K562 (cell line): ENCODE data around the gene DNASE1L1. TPM values are rescaled to one million over a fixed set of nuclear protein-coding genes. Genes with fewer than 3 reads are reported as not detected.

Experiments used
- ATF7 ChIP-seq: fragments of 450-650 bp; IDR thresholded peaks from 2 replicates; pipeline ENCODE4 v1.7.1; 2014; ENCODE audit warnings: mild to moderate bottlenecking, moderate library complexity
- CBFA2T2 ChIP-seq: fragments of 450-650 bp; conservative IDR thresholded peaks from 2 replicates; pipeline ENCODE4 v1.6.1; 2017; ENCODE audit warnings: mild to moderate bottlenecking
- CBX1 ChIP-seq: sonication (generic); IDR thresholded peaks from 2 replicates; pipeline ENCODE4 v1.6.1; 2016; ENCODE audit warnings: antibody characterized with exemption, low read depth, mild to moderate bottlenecking
- CREB3L1 ChIP-seq: fragments of 450-650 bp; IDR thresholded peaks from 2 replicates; pipeline ENCODE4 v1.6.1; 2014; ENCODE audit warnings: low read depth, mild to moderate bottlenecking, moderate library complexity, borderline replicate concordance
- CXXC5 ChIP-seq: fragments of 250-450 bp; sonication (Bioruptor Pico); IDR thresholded peaks from 2 replicates; pipeline ENCODE4 v1.8.0; 2022; ENCODE audit warnings: inconsistent platforms, mild to moderate bottlenecking, moderate library complexity
- E2F1 ChIP-seq: sonication (generic); formaldehyde crosslinking; IDR thresholded peaks from 2 replicates; pipeline ENCODE4 v1.8.1; 2023; ENCODE audit warnings: mild to moderate bottlenecking, missing genetic modification reagents, moderate library complexity
- FOXP1 ChIP-seq: sonication (generic); formaldehyde crosslinking; IDR thresholded peaks from 2 replicates; pipeline ENCODE4 v1.8.0; 2022; ENCODE audit warnings: mild to moderate bottlenecking, missing genetic modification reagents
- IFI16 ChIP-seq: fragments of 250-450 bp; sonication (Bioruptor Pico); IDR thresholded peaks from 2 replicates; pipeline ENCODE4 v2.1.2; 2022; ENCODE audit warnings: mild to moderate bottlenecking, inconsistent platforms
- LARP7 ChIP-seq: fragments of 450-650 bp; IDR thresholded peaks from 2 replicates; pipeline ENCODE4 v1.6.1; 2016
- NFE2L1 ChIP-seq: fragments of 450-650 bp; IDR thresholded peaks from 2 replicates; pipeline ENCODE4 v1.6.1; 2016; ENCODE audit warnings: missing genetic modification characterization, low read depth, mild to moderate bottlenecking, missing compliant biosample characterization, moderate library complexity, borderline replicate concordance
- PHF8 ChIP-seq: fragments of 200-600 bp; sonication (generic); IDR thresholded peaks from 2 replicates; pipeline ENCODE4 v1.6.1; 2012; ENCODE audit warnings: mixed run types, mild to moderate bottlenecking, inconsistent platforms, low read length, moderate library complexity, borderline replicate concordance
- RBM15 ChIP-seq: fragments of 200-400 bp; formaldehyde crosslinking; IDR thresholded peaks from 2 replicates; pipeline ENCODE4 v1.6.1; 2018; ENCODE audit warnings: mild to moderate bottlenecking, low read length, moderate library complexity; ENCODE audit not compliant: insufficient read depth
- SMARCA4 ChIP-seq: fragments of 450-650 bp; IDR thresholded peaks from 2 replicates; pipeline ENCODE4 v1.6.1; 2016
- SRSF7 ChIP-seq: fragments of 200-400 bp; formaldehyde crosslinking; optimal IDR thresholded peaks from 2 replicates; pipeline ENCODE3; 2017; ENCODE audit warnings: mild to moderate bottlenecking, low read depth, low read length
- YBX1 ChIP-seq: fragments of 450-650 bp; IDR thresholded peaks from 2 replicates; pipeline ENCODE4 v1.7.1; 2016; ENCODE audit warnings: mild to moderate bottlenecking
- ZNF253 ChIP-seq: fragments of 250-450 bp; sonication (Bioruptor Pico); conservative IDR thresholded peaks from 2 replicates; pipeline ENCODE4 v1.6.1; 2021; ENCODE audit warnings: mild to moderate bottlenecking
- ZNF584 ChIP-seq: fragments of 200-800 bp; sonication (Bioruptor generic); IDR thresholded peaks from 2 replicates; pipeline ENCODE4 v1.6.1; 2016; ENCODE audit warnings: low read depth, mild to moderate bottlenecking, missing genetic modification characterization, missing compliant biosample characterization
- ZNF655 ChIP-seq: fragments of 250-450 bp; sonication (Bioruptor Pico); IDR thresholded peaks from 2 replicates; pipeline ENCODE4 v1.5.0; 2021
- ZNF707 ChIP-seq: fragments of 250-450 bp; sonication (Bioruptor Pico); conservative IDR thresholded peaks from 2 replicates; pipeline ENCODE4 v1.8.0; 2022; ENCODE audit warnings: inconsistent platforms, mild to moderate bottlenecking, moderate library complexity
- ZNF780A ChIP-seq: fragments of 250-450 bp; sonication (Bioruptor Pico); IDR thresholded peaks from 2 replicates; pipeline ENCODE4 v1.5.0; 2021; ENCODE audit warnings: mild to moderate bottlenecking
- polyA plus RNA-seq, 8 experiments: library from polyadenylated mRNA; depleted of rRNA in 4 of 8; stranded (reverse) in 5 of 8; unstranded in 3 of 8; fragments of >200 nt; fragmentation: Nextera tagmentation in 2 of 8; fragmentation: Illumina TruSeq in 1 of 8; extraction: Ambion mirVana in 2 of 8; extraction: Trizol in 1 of 8; gene quantifications; 2 replicates each; pipeline versions ENCODE4 v1.2.1 to v1.2.3, GENCODE V29; 2011 to 2014; ENCODE audit warnings: inconsistent platforms in 1 of 8, missing spikeins in 1 of 8
- total RNA-seq, 7 experiments: library from RNA; depleted of rRNA in 6 of 7; stranded (reverse); fragments of >200 nt in 6 of 7; fragmentation: Illumina TruSeq in 2 of 7; extraction: Trizol in 2 of 7; gene quantifications; 2 replicates each; pipeline versions ENCODE4 v1.2.1 to v1.2.3, GENCODE V29; 2011 to 2021; ENCODE audit warnings: low replicate concordance in 1 of 7
- TF ChIP-seq, protein P1 (sequence below): fragments of 250-450 bp; sonication (Bioruptor Pico); IDR thresholded peaks from 2 replicates; pipeline ENCODE4 v1.4.0; 2020; ENCODE audit warnings: mild to moderate bottlenecking, moderate library complexity

DNASE1L1 gene
- total and polyA plus RNA-seq, 9 of the 15 experiments (the other 6 are each of a cell fraction or from before 2014, with no cell fraction given), result 0.73 to 12.6 (median 7.9) TPM

DNA sequence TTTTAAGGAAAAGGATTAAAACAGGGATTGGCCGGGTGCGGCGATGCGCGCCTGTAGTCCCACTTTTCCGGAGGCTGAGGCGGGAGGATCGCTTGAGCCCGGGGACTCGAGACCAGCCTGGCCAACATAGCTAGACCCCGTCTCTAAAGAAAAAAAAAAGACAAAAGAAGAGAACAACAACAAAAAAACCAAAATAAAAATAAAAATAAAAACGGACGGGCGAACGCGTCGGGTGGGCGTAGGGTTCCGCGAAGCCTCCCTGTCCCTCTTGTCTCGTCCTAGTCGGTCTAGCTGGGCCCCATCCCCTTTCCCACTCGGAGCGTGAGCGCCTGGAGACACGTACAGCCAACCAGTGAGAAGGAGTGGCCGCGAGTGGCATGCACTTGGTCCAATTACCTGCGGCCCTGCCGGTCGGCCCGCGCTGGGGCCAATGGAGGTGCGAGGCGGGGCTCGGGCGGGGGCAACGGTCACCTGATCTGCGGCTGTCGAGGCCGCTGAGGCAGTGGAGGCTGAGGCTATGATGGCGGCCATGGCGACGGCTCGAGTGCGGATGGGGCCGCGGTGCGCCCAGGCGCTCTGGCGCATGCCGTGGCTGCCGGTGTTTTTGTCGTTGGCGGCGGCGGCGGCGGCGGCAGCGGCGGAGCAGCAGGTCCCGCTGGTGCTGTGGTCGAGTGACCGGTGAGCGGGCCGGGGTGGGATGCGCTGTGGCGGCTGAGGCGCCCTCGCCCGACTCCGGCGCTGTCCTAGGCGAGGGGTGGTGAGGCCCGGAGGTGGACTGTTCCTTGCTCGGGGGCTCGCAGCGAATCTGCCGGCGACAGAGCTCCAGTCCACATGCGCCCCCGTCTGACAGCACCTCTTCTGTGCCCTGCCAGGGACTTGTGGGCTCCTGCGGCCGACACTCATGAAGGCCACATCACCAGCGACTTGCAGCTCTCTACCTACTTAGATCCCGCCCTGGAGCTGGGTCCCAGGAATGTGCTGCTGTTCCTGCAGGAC, 19.4 kb upstream of the DNASE1L1 start, which contains the start of gene ATP6AP1 (continued):
- TF ChIP-seq ZNF707 (CRISPR knock-in tag) (no peak), CBX1 (no peak), PHF8 (peak; percentile 66; the same call in 1 of the 2 replicates), IFI16 (CRISPR knock-in tag) (no peak), FOXP1 (CRISPR knock-in tag) (no peak), ZNF584 (CRISPR knock-in tag) (no peak), CREB3L1 (0 out of 2 replicates have a peak, but pooled peaks have one; percentile 24), RBM15 (no peak), NFE2L1 (tag) (no peak), SRSF7 (no peak), ZNF253 (CRISPR knock-in tag) (no peak), SMARCA4 (no peak), CXXC5 (CRISPR knock-in tag) (peak; percentile 85), ZNF780A (no peak), ZNF655 (CRISPR knock-in tag) (no peak), YBX1 (no peak), LARP7 (no peak), ATF7 (peak; percentile 53; the same call in 1 of the 2 replicates), CBFA2T2 (peak; percentile 37), E2F1 (CRISPR knock-in tag) (no peak)
- TF ChIP-seq, protein P1, sequence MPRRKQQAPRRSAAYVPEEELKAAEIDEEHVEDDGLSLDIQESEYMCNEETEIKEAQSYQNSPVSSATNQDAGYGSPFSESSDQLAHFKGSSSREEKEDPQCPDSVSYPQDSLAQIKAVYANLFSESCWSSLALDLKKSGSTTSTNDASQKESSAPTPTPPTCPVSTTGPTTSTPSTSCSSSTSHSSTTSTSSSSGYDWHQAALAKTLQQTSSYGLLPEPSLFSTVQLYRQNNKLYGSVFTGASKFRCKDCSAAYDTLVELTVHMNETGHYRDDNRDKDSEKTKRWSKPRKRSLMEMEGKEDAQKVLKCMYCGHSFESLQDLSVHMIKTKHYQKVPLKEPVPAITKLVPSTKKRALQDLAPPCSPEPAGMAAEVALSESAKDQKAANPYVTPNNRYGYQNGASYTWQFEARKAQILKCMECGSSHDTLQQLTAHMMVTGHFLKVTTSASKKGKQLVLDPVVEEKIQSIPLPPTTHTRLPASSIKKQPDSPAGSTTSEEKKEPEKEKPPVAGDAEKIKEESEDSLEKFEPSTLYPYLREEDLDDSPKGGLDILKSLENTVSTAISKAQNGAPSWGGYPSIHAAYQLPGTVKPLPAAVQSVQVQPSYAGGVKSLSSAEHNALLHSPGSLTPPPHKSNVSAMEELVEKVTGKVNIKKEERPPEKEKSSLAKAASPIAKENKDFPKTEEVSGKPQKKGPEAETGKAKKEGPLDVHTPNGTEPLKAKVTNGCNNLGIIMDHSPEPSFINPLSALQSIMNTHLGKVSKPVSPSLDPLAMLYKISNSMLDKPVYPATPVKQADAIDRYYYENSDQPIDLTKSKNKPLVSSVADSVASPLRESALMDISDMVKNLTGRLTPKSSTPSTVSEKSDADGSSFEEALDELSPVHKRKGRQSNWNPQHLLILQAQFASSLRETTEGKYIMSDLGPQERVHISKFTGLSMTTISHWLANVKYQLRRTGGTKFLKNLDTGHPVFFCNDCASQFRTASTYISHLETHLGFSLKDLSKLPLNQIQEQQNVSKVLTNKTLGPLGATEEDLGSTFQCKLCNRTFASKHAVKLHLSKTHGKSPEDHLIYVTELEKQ (CRISPR knock-in tag), result no peak
